HG03439 (cell line): ENCODE measurements around the gene CDK2AP2.
A peak's percentile ranks its signal among the peaks of the same experiment; 100 is the strongest.
"Not testable (repeated sequence)": the region's sequence is repeated elsewhere in the genome, so short reads cannot be mapped to it uniquely, and the experiment has no call there.

Source experiments
- ATAC-seq: cut with Tn5 transposase; IDR thresholded peaks from one replicate; pipeline ENCODE4 v1.9.1; 2021; ENCODE audit warnings: mild to moderate bottlenecking, moderate library complexity; ENCODE audit not compliant: unreplicated experiment

The CDK2AP2 gene

GRCh38 chr11:67468056-67468455 is 39.9 kb downstream of the CDK2AP2 start:
- ATAC-seq: no peak

- ATAC-seq: no peak
Observed at GRCh38 chr11:67466962-67467771, 40.8 kb downstream of the CDK2AP2 start.

DNA sequence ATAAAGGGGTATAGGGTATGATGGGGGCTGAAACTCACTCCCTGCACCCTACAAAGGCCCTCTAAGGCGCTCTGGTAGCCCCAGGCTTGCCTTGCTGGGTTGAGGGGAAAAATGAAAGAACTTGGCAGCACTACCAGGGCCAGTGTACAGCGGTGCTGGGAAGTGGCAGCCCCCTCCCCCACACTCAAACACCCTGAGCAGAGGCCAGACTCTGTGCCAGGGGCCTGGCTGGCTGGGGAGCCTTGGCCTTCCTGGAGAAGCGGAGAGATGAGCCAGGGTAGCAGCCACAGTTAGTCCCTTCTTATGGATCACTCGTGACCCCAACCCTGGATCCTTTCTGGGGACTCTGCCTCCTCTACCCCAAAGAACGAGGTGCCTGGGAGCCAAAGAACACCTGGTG is 41.6 kb downstream of the CDK2AP2 start:
- no peak for ATAC-seq

GRCh38 chr11:67465530-67465929 is 42.4 kb downstream of the CDK2AP2 start:
- ATAC-seq: not testable (repeated sequence)

DNA sequence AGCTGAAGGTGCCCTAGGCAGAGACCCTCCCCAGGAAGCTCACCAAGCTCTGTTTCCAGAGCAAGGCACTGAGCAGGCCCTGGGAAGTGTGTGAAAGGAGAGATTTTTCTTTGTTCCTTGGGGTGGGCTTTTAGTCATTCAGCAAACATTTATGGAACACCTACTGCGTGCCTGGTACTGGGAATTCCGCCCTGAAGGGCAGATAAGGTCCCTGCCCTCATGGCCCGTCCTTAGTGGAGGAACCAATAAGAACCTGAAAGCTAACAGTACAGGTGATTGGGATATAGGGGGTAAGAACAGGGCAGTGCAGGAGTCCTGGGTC is 42.8 kb downstream of the CDK2AP2 start:
- no peak for ATAC-seq

GRCh38 chr11:67464411-67465188 is 43.4 kb downstream of the CDK2AP2 start:
- ATAC-seq: peak; percentile 54

DNA sequence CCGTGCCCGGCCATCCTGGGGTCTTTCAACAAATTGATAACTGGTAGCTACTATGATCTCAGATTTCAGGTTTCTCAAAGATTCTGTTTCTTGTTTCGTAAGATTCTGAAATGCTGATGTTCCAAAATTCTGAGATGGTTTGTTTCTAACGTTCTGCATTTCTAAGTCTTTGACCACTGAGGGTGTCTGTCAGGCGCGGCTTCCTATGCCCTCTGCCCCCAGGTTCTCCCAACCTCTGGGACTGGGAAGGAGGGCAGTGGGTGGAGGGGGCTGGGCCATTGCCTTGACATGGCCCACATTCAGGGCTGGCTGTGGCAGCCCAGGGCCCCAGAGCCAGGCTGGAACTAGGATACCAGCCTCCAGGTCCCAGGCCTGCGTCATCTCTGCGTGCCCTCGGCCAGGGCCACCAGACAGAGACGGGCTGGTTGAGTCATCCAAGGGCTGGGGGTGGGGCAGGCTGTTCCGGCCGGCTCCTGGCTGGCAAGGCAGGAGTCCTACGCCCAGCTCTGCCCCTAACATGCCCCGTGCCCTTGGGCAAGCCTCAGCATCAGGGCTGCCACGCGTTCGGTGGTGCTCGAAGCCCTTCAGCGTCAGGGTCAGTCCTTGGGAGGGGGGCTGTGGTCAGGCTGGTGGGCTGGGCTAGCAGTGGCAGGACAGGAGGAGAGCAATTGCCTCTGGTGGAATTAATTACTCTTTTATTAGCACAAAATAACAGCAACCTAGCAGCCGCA is 44.1 kb downstream of the CDK2AP2 start:
- no peak for ATAC-seq

- no peak for ATAC-seq
Observed at GRCh38 chr11:67463186-67463585, 44.8 kb downstream of the CDK2AP2 start.

- ATAC-seq: no peak
Observed at GRCh38 chr11:67458266-67458665, 49.7 kb downstream of the CDK2AP2 start.

DNA sequence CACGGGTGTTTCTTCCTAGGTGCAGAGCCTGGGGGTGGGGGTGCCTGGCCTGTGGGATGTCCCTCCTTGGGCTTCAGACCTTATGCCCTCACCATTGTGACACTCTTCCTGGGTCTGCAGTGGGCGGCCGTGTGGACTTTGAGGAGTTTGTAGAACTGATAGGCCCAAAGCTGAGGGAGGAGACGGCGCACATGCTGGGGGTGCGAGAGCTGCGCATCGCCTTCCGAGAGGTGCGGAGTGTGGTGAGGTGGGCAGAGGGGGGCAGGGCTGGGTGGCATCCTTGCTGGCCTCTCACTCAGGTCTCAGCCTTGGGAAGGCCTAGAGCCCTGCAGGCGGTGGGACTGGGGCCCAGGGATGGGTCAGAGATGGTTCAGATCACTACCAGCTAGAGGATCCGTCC is 50.5 kb downstream of the CDK2AP2 start:
- ATAC-seq: no peak
